Stimulated activated CD4-positive, alpha-beta T cell treated with anti-CD3 and anti-CD28 coated beads, Interleukin-4, amount 100 ng/mL, for 24 hours (primary cell): ENCODE data around the gene IFIH1.

Experiments used
- DNase-seq: peaks from one replicate; pipeline ENCODE4 v3.0.0-alpha.2; 2020

The IFIH1 gene

DNA sequence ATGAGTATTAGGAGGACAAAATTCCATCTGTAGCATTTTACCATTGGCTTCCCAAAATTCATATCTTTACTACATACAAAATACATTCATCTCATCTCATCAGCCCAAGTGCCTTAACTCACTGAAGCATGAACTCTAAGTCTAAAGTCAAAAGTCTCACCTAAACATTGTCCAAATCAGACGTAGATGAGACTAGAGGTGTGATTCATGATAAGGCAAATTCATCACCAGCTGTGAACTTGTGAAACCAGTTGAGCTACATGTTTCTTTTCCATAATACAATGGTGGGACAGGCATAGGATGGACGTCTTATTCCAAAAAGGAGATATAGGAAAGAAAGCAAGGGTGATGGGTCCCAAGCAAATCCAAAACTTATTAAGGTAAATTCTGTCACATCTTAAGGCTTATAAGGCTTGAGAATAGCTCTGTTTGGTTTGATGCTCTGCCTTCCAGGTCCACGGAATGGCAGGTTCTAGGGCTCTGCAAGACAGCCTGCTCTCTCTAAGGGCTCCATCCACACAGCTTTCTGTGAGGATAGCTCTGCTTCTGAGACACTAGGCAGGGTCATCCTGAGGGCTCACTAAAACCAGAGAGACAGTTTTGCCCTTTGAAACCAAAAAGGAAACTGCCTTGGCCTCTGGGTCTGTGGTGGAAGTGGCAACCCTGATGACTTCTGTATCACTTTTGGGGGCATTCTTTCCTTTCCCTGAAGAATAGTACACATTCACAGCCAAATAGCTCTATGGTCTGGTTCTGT lies 9.6 kb downstream of the IFIH1 start:
- DNase-seq, result no peak

DNA sequence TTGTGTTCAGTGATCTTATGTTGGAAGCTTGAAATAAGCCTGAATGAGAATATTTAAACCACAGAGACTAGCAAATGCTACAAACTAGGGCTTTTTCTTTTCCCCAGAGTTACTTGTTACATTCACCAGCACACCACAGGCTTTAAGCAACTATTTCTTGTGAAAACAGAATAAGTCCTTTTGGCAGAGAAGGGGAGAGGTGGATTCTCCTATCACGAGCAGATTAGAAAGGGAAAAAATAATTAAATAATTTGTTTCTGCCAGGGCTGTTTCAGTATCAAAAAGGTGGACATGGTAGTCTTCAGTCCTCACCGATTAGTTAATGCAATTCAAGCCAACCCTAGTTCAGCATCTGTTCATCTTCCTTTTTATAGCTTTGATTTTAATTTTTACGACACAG lies 12.6 kb downstream of the IFIH1 start:
- no peak for DNase-seq

DNA sequence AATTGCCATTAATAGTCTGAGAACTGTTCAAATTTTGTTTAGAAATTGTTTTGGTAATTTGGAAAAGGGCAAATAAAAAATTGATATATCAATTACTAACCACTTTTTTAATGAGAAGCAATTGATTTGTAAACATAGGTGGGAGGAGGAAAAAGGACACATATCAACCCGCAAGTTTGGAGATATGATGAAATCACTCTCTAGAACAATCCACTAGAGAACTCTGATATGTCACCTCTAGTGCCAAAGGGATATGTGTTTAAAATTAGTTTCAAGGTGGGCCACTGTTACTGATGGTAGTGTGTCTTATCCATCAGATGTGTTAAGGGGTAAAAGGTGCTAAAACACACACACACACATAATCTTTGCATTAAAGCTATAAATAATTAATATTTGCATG lies 16.6 kb downstream of the IFIH1 start:
- DNase-seq, result no peak

DNA sequence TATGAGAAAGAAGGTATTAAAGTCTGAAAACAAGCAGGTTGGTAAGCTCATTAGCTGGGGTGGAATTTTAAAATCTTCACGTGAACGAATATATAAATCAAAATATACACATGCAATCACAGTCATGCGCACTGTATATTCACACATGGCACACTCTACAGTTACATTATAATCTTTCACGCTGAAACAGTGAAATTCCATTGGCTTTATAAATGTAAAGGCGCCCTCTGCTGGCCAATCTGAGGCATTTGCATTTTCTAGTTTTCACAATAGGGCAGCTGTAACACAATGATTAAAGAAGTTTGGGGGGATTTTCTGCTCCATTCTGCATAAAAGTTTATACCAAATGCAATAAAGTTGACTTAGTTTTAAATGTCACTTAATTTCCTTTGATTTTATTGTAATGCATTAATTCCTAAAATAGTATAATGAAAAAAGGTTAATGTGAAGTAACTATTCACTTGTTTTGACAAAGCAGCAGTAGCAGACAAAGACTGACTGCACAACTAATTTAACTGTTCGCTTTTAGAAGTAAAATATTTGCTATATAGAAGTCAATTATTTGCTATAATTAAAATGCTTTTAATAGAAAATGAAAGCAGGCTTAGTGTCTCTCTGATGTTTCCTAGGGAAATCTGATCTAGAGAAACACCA lies 17.2 kb downstream of the IFIH1 start:
- DNase-seq, result peak; percentile 68

DNA sequence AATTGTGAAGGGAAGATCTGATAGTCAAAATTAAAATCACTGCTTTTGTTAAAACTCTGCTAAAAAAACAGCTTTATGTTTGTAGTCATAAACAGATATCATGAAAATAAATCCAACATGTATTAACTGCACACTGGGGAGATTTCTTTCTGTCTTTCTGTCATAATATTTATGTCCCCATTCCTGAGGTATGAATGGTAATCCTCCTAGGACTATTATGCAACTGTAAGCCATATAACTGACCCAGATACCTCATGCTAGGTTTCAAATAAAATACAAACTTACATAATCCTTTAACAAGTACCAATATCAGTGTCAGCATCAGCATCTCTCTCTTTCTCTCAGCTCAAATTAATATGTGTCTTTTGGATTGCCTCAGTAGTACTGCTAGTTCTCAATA lies 18.2 kb downstream of the IFIH1 start:
- no peak for DNase-seq

DNA sequence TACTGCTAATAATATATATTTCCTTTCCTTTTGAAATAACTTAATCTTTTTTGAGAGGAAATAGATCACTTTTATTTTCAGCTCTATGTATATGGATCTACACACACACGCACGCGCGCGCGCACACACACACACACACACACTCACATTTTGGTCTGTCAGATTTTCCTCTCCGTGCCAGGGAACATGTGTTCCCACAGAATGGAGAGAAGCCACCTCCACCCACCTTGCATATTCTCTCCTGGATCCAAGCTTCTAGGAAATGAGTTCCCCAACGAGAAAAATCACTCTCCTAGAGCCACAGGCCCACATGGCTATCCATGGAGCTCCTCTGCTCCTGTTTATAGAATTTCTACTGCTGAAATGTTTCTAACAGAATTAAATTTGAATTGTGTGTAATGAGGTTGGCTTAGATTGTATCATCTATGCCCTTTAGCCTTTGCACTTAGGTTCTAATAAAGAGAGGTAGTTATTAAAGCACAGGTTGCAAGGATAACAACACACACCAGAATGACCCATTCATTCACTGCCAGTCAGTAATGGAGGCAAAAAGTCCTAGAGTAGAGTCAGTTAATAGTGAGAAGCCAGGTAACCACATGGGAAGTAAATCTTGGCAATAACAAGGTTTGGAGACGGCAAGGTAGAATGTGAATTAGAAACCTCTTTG lies 19.7 kb downstream of the IFIH1 start:
- no peak for DNase-seq

DNA sequence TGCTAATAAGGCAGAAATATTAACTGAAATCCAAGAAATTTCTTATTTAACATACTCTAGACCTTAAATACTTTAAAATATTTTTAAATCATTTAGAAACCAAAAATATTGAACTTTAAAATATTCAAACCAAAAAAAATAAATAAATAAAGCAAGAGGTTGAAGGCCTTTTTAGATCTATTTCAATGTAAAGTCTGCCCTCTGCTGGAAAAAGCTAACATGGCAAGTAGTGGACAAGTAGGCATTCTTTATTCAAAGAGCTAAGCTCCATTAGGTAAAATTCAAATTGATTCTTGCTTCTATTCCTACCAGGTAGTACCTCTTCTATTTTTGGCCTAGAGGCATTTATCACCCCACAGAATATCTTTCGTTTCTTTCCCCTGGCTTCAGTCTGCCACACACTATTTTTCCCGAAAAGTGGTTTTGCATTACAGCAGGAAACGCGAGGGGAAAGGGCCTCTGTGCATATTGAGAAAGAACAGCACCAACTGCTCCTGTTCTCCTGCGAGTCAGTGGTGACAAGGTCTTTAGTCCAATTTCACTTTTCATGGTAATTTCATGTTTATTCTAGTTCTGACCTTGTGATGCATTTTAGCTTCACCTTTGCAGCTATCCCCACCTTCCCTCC lies 20.4 kb downstream of the IFIH1 start:
- DNase-seq, result peak; percentile 75

DNA sequence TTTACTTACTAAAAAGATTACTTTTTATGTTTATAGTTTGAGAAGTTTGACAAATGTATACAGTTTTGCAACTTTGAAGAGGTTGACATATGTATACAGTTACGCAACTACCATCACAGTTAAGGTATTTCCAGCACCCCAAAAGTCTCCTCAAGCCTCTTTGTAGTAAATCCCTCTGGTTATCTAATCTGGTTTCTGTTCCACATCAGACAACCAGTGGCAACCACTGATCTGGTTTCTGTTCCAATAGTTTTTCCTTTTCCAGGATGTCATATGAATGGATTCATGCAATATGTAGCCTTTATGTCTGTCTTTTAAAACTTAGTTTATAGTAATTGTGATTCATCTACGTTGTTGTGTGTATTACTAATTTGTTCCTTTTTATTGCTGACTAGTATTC lies 23.5 kb downstream of the IFIH1 start:
- no peak for DNase-seq

DNA sequence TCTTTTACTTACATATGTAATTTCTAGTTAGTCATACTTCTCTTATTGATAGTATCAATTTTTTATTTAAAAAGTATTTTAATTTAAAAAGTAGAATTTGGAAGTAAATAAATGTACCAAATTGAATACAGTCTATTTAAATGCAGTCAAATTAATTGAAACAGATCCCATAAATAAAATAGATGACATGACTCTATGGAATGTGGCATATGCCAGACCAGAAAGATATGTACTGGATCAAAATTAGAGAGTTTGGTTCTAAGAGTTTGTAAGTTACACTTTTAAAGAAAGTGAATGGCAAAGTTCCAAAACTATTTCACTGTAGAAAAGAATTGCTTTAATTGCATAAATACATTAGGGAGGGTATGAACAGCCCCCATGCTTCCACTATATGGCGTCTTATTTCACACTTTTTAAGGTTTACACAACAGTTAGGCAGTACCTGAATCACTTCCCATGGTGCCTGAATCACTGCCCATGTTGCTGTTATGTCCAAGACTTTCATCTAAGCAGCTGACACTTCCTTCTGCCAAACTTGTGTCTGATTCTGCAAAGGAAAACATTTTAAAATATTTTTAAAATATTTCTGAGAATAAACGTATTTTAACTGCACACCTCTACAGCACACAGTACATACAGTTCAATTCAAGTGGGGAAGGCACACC lies 25.2 kb downstream of the IFIH1 start:
- no peak for DNase-seq

DNA sequence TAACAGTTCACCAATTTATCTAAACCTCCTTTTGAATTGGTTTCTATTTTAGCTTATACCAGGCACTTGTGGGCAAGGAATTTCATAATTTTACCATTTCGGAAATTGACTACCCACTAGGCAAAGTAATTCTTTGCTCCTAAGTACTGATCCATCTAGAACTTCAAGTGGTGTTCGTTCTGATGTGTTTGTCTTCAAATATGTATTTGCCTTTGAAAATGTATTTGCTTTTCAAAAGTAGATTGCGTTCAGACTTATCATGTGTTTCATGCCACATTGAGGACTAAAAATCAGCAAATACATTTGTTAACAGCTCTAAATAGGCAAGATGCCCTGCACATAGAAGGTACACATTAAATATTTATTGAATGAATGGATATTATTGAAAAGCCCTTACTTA lies 26.7 kb downstream of the IFIH1 start:
- DNase-seq, result no peak

DNA sequence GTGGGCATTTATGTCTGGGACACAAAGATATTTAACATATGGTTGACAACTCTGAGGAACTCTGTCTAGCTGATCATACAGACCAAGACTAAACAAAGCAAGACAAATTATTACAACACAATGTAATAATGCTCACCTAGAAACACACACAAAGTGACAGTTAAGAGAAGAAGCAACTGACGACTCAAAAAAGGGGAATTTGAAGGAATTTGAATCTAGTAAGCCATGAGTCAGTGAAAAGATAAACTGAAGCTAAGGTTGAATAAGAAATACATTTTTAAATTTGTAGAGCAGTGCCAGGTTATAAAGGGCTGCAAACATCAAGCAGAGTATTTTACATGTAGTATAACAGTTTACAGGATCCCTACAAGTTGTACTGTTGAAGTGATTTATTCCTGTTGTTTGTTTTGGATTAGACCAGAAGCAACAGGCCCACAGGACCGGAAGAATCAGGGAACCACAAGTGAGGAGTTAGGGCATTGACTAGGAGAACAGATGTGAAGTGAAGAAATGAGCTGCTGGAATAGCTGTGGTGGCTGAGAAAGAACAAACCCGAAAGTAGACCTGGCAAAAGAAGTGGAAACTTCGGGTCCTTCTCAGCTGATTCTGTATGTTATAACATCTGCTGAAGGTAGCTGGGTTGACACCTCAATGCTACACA lies 35.6 kb downstream of the IFIH1 start:
- DNase-seq, result no peak

DNA sequence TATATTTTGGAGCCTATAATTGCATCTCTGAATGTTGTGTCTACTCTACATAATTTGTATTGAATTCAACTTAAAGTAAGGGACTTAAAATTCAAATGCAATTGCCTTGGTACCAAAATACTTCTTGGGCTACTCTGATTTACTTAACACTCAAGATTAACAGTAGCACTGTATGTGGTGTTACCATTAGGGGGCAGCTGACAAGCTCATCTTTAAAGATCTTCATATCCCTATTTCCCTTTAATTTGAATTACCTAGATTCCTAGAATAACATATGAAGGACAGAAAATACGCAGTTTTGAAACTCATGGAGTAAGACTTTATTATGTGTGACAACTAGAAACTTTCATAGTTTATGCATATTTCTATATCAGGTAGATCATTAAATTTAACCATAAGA lies 37.8 kb downstream of the IFIH1 start:
- DNase-seq, result no peak

DNA sequence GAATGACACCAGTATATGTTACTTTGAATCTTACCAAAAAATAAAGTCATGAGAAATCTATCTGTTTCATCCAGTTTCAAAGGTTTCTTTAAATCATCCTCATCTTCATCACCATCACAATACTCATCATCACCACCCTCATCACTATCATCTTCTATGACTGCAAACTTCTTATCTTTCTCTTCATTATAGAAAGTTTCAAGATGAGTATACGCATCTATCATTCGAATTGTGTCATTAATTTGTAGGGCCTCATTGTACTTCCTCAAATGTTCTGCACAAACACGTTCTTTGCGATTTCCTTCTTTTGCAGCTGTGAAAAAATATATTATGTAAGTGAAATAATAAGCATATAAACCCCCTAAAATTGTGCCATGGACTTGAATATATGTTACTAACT lies 41.1 kb downstream of the IFIH1 start:
- no peak for DNase-seq

DNA sequence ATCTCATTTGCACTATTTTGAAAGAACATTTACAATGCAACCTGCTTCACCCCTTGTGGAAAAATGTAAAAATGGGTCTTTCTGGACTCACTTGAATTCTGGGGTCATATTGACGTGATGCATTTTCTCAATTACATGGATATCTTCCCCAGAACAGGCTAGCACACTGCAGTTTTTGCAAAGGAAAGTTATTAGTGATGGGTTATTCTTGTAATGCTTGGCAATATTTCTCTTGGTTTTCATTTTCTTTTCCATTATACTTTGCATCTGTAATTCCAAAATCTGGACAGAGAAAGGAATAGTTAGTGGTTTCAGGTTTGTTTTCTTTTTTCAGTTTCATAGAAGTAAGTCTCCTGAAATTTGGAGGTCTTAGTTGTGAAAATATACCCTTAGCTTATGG lies 50.5 kb downstream of the IFIH1 start:
- DNase-seq, result no peak

DNA sequence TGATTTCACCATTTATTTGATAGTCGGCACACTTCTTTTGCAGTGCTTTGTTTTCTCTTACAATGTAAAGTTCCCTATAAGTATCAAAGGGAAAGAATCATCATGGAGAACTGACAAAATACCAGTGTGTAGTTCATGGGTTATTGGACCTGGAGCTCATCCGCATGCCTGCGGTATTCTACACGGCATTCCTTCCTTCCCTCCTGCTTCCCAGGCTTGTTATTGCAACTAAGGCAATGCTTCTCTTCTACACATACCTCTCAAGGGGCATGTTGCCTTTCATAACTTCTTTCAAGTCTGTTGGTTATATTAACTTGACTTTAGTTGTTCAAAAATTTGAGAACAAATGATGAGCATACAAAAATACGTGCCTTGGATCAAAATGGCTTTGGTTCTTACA lies 51.0 kb downstream of the IFIH1 start:
- no peak for DNase-seq

DNA sequence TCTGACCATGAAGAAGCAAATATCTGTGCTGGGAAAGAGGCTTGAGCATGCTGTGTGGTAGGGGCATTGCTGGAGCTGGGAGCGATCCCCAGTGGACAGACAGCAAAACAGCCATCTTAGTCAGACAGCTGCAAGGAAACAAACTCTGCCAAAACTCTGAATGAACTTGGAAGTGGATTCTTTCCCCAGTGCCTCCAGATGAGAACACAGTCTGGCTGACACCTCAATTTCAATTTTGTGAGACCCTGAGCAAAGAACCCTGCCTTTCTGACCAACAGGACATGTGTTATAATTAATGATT lies 52.1 kb downstream of the IFIH1 start:
- DNase-seq, result no peak

DNA sequence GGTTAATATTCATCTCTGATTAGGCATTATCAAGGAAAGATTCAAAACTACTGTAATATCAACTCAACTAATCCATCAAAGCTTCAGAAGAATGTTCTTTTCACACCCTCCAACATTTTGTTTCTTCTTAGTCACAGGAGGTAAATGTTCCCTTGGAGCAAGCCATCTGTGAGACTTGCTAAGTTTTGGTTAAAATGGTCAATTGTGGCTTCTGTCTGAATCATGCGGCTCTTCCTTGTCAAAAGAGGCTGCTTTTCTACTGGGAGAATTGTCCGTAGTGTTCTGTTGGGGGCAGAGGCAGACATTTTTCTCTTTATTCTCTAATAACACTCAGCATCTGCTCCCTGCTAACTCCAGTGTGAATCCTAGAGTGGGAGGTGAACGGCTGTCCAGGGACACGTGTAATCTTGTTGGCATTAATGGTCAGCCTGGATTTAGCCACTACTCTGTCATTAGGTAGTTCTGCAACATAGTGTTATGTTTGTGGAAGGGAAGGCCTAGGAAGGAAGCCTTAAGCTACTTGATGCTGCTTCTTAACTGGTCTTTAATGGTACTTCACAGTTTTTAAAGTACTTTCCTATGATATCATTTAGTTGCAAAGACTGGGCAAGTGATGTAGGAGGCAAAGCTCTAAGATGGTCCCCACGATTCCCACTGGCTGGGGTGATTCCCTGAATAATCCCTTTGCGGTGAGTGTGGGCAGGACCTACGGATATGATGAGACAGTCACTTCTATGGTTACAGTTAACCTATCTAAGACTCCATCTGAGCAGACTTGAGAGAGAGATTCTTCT lies 52.6 kb downstream of the IFIH1 start:
- no peak for DNase-seq

DNA sequence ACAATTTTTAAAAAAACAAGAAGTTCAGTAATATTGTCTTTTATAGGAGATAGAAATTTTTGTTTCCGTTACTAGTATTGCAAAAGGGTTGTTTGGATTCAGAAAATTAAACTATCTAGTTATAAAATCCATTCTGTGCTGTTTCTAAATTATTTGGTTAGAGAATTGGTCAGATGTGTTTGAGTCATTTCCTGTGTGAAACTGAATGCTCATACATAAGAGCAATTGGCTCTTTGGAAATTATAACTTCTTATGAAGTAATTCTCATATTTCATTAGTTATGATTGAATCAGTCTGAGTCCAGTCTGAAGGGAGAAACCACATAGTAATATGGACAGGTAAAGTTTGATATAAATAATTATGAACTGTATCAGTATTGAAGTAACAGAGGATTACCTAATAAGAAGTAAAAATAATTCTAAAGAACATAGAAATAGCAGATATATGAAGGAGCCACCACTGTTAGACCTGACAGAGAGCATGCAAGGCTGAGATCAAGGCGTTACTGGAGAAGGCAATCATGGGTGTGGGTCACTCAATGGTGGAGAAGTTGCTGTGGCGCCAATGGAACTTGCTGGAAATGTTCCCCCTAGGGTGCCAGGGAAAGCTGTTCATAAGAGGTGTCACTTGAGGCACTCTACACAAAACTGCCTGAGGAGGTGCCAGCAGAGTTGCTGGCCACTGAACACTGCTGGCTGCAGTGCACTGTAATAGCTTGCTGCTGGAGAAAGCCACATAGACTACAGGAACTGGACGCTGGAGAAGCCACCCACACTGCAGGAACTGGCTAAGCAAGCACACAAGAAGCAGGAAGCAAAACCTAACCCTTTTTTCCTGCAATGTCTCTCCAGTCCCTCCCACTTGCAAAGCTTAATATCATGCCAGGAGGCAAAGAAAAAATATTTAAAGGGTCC lies 57.2 kb downstream of the IFIH1 start:
- no peak for DNase-seq

DNA sequence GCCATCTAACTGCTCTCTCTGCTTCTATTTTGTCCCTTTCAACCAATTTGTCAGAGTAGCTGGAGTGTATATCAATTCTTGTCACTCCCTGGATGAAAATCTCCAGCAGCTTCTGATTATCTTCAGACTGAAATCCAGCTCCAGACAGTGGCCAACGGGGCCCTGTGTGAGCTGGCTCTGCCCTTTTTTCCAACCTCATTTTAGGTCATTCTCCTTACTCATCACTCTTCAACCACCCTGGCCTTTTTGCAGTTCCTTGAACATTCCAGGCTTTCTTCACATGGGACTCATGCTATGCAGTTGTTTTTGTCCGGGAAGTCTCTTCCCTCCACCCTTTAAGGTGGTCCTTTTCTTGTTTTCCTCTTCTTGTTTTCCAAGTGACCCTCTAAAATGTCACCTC lies 59.8 kb downstream of the IFIH1 start:
- DNase-seq, result no peak

DNA sequence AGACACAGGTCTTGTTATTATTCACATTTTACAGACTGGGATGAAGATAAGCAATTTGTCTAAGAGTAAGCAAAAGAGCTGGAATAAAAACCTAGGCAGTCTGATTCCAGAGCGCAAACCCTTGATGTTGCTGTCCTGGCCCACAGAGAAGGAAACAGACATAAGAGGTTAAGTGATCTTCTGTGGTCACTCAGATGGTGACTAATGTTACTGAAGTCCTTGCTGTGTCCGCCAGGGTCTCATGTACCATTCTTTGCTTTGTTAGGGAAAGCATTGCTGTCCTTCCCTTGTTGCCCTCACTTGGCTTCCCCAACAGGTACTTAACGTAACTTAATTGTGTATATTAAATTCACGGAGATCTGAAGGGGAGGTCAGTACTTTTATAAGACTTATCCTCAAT lies 60.3 kb downstream of the IFIH1 start:
- DNase-seq, result no peak

DNA sequence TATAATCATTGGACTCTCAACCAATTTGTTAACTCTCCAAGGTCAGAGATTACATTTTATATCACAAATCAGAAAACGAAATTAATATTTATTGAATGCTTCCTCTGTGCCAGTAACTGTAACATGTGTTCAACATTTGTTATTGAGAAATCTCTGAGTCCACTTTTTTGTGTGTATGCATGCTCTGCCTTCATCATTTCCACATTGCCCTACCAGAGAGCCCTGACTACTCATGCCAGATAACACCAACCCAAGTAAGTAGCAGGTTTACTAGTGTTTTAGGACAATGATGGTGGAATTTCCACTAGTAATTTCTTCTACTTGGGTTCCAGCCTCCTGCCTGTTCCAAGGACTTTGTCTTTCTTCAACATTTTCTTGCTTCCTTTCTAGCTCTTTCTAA lies 61.1 kb downstream of the IFIH1 start:
- no peak for DNase-seq
